Nephron progenitor cell (in vitro differentiated cells): Measurements from ENCODE around the gene TGFA.

Experiments used
- DNase-seq: peaks from one replicate; pipeline ENCODE4 v3.0.0; 2021
- H3K27ac Mint-ChIP-seq: 2 replicates; pipeline ENCODE4 v1.8.0; 2021; ENCODE audit warnings: mild to moderate bottlenecking, moderate library complexity, mixed read lengths
- H3K27me3 Mint-ChIP-seq: 2 replicates; pipeline ENCODE4 v1.8.0; 2021; ENCODE audit warnings: mild to moderate bottlenecking, low read depth, mixed read lengths; ENCODE audit not compliant: poor library complexity
- H3K36me3 Mint-ChIP-seq: 2 replicates; pipeline ENCODE4 v1.8.0; 2021; ENCODE audit warnings: low read depth, mixed read lengths
- H3K4me1 Mint-ChIP-seq: 2 replicates; pipeline ENCODE4 v1.8.0; 2021; ENCODE audit warnings: mixed read lengths
- H3K4me3 Mint-ChIP-seq: 2 replicates; pipeline ENCODE4 v1.8.0; 2021; ENCODE audit warnings: mild to moderate bottlenecking, moderate library complexity, mixed read lengths
- H3K9me3 Mint-ChIP-seq: 2 replicates; pipeline ENCODE4 v1.8.0; 2021; ENCODE audit warnings: mild to moderate bottlenecking, moderate library complexity, mixed read lengths
- TF ChIP-seq, protein P1 (sequence below): fragments of 200-600 bp; sonication (generic); IDR thresholded peaks from 2 replicates; pipeline ENCODE4 v1.5.0; 2021; ENCODE audit warnings: antibody characterized with exemption

TGFA gene

DNA sequence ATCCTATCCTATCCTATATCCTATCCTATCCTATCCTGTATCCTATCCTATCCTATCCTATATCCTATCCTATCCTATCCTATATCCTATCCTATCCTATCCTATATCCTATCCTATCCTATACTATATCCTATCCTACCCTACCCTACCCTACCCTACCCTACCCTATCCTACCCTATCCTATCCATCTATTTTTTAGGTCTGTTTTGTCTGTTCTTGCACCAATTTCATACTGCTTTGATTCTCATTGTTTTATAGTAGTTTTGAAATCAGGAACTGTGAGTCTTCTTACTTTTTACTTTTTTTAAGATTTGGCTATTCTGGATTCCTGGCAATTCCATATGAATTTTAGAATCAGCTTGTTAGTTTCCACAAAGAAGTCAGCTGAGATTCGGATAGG lies 118.5 kb downstream of the TGFA start:
- DNase-seq, result no peak
- peaks cover 3% of the 10 kb centered on the region for H3K9me3 Mint-ChIP-seq
- H3K4me3 Mint-ChIP-seq, result no peak overlapping the region
- TF ChIP-seq, protein P1, sequence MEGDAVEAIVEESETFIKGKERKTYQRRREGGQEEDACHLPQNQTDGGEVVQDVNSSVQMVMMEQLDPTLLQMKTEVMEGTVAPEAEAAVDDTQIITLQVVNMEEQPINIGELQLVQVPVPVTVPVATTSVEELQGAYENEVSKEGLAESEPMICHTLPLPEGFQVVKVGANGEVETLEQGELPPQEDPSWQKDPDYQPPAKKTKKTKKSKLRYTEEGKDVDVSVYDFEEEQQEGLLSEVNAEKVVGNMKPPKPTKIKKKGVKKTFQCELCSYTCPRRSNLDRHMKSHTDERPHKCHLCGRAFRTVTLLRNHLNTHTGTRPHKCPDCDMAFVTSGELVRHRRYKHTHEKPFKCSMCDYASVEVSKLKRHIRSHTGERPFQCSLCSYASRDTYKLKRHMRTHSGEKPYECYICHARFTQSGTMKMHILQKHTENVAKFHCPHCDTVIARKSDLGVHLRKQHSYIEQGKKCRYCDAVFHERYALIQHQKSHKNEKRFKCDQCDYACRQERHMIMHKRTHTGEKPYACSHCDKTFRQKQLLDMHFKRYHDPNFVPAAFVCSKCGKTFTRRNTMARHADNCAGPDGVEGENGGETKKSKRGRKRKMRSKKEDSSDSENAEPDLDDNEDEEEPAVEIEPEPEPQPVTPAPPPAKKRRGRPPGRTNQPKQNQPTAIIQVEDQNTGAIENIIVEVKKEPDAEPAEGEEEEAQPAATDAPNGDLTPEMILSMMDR, result no peak
- peaks cover 8% of the 10 kb centered on the region for H3K27me3 Mint-ChIP-seq
- peaks cover 2% of the 10 kb centered on the region for H3K4me1 Mint-ChIP-seq
- no peak overlapping the region for H3K27ac Mint-ChIP-seq
- no peaks in the 10 kb centered on the region for H3K36me3 Mint-ChIP-seq

DNA sequence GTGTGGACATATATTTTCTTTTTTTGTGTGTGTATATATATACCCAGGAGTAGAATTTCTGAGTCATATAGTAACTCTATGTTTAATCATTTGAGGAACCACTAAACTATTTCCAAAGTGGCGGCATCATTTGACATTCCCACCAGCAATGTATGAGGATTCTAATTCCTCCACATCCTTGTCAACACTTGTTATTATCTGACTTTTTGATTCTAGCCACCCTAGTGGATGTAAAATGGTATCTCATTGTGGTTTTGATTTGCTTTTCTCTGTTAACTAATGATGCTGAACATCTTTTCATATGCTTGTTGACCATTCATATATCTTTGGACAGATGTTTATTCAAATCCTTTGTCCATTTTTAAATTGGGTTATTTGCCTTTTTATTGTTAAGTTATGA lies 120.3 kb downstream of the TGFA start:
- Mint-ChIP-seq H3K27me3 (peaks cover 4% of the 10 kb centered on the region), H3K27ac (no peak overlapping the region), H3K36me3 (no peaks in the 10 kb centered on the region)

DNA sequence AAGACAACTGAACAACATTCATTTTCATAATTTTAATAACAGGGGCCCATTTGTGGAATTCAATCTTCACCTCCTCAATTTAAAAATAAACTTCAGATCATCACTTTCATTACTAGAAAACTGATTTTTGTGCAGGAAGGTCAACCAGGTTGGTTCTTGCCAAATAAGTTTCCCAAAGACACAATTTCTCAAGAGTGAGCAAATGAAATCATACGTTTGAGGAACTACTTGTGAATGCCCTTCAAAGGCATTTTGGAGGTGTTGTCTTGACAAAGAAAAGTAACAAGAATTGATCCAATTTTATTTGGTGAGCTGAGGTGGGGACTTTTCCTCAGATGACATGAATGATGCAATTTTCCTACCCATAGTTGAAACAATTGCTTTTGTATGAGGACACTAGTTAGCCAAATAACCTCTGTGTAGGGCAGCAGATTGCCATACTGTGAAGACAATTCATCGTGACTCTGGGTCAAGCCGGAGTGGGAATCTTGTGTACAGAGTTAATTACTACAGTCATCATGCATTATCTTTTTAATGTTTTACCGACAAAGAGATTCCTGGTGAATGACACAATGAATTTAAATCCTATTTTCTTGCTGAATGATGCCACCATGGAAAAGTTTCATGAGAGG lies 121.8 kb downstream of the TGFA start:
- Mint-ChIP-seq H3K9me3 (peaks cover 9% of the 10 kb centered on the region), H3K27me3 (no peaks in the 10 kb centered on the region), H3K4me3 (no peak overlapping the region), H3K27ac (no peak overlapping the region), H3K36me3 (no peaks in the 10 kb centered on the region), H3K4me1 (no peaks in the 10 kb centered on the region)
- DNase-seq, result no peak
- TF ChIP-seq, protein P1, result no peak

More for the DNA sequence above, 120.3 kb downstream of the TGFA start:
- TF ChIP-seq, protein P1, result no peak
- peaks cover 9% of the 10 kb centered on the region for H3K9me3 Mint-ChIP-seq
- no peaks in the 10 kb centered on the region for H3K4me1 Mint-ChIP-seq
- H3K4me3 Mint-ChIP-seq, result no peak overlapping the region
- DNase-seq, result no peak

DNA sequence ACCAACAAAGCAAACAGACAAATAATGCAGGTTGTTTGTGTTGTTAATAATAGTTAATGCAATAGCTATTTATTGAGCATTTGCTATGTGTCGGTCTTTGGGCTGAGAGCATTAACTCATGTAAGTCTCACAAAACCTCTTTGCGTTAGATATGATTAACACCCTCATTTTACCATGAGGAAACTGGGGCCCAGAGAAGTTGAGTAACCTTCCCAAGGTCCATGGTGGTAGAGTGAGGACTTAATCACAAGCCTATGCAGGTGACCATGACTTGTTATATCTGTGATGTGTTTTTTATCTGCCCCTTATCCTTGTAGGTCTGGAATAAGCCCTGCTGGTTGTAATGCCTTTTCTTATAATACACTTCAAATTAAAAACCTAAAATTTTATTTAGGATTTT lies 127.3 kb downstream of the TGFA start:
- Mint-ChIP-seq H3K4me1 (no peaks in the 10 kb centered on the region), H3K4me3 (no peak overlapping the region), H3K36me3 (no peaks in the 10 kb centered on the region), H3K9me3 (peaks cover 9% of the 10 kb centered on the region), H3K27me3 (peaks cover 17% of the 10 kb centered on the region), H3K27ac (no peak overlapping the region)
- DNase-seq, result no peak
- TF ChIP-seq, protein P1, result no peak

DNA sequence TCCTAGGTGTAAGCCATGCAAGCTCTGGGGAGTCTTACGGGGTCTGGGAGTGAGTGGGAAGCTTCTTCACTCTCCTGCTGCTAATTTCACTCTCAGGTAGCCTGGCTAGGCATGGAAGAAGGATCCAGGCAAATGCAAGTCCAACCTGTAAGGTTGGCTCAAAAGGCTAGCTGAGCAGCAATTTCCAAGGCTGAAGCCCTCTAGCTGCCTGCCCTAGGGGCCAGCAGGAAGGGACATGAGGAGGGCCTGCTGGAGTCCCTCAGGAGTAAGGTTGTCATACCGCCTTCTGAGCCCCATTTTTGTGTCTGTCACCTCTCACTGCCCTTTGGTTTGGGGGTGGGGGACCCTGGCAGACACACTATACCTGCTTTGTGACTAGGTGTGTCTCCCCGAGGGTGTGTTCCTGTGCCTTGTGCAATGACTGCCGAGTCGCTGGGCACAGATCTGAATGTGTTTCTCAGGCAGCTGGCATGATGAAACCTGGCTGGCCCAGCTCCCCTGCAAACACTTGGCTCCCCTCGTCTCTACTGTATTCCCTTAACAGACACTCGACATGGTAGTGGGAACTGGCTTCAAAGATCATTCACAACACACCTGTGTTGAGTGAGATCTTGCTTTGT lies 127.8 kb downstream of the TGFA start:
- TF ChIP-seq, protein P1, result no peak
- H3K4me1 Mint-ChIP-seq, result peaks cover under 1% of the 10 kb centered on the region
- H3K27ac Mint-ChIP-seq, result no peak overlapping the region
- H3K36me3 Mint-ChIP-seq, result no peaks in the 10 kb centered on the region
- no peak overlapping the region for H3K4me3 Mint-ChIP-seq
- H3K27me3 Mint-ChIP-seq, result peaks cover 17% of the 10 kb centered on the region
- peaks cover 6% of the 10 kb centered on the region for H3K9me3 Mint-ChIP-seq
- no peak for DNase-seq

DNA sequence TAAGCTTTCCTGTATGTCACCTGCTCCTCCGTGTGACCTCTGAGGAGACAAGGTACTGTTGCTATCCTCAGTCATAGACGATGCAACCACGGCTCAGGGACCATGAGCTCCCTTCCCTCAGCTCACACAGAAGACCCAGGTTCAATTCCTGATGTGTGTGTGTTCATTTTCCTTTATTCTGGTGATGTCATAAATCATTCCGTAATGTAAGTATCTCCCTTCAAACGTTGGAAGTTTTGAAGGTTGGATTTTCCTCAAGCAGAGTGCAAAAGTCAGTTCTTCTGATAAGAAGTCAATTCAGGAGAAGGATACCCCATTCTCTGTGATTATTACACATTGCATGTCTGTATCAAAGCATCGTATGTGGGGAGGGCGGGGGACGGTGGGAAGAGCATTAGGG lies 132.9 kb downstream of the TGFA start:
- Mint-ChIP-seq H3K27me3 (peaks cover 25% of the 10 kb centered on the region), H3K9me3 (no peaks in the 10 kb centered on the region), H3K4me1 (peaks cover 19% of the 10 kb centered on the region), H3K27ac (no peak overlapping the region), H3K36me3 (no peaks in the 10 kb centered on the region), H3K4me3 (no peak overlapping the region)
- DNase-seq, result no peak
- TF ChIP-seq, protein P1, result no peak
